ENCODE measurements around the gene HMGB3.
"Not testable (repeated sequence)": the region's sequence is repeated elsewhere in the genome, so short reads cannot be mapped to it uniquely, and the experiment has no call there.

HMGB3 gene

DNA sequence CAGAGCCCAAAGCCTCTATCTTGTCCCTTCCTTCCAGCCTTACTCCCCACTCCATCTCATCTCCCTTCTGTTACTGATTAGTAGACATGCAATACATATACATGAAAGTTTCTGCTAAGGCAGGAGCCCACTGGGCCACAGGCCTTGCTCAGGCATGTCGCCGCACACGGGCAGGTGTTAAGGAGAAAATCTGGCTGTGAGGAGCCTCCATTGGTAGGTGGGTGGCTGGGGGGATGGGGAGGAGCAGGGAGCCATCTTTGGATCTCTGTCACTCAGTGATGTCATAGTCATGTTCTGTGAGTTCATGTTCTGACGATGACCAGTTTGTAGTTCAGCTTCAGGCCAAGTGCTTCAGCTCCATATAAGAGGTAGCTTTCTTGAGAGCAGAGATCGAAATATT lies 2.9 kb upstream of the HMGB3 start:
- DNase-seq: no peak

DNA sequence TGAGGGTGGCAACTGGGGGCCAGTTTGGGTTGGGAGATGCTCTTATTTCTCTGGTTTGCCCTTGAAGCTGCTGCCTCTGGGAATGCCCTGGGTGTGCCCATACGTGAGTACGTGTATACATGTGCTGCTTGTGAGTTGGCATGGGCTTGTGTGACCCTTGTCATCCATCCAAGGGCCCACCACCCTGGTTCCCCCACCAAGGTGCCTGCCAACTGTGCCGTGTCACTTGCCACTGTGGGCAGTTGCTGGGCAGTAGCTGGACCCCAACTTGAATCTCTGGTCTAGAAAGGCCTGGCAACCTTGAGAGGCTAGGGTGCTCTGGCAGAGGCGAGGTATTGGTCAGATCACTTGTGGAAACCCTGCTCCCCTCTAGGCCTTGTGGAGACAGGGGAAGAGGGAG lies 2.4 kb upstream of the HMGB3 start:
- DNase-seq: no peak

DNA sequence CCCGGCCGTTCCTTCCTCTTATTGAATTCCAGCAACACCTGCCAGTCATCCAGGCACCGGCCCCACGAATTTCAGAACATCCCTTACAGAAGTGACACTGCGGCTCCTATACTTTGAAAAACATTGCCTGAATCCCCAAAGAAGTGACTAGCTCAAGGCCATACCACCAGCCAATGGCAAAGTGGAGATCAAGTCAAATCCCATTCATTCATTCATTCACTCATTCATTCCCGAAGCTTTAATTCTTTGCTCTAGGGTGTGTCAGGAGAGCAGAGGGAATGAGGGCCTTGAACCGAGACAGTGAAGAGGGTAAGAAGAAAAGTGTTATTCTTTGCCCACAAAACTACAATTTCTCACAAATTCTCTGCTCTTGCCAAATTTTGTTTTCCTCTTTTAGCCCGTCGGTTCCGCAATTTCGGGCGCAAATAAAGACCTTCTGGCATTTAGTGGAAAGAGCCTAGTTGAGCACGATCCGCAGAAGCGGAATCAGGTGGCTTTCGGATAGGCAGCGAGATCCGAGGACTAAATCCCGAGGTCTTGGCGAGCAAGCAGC lies 824 bp upstream of the HMGB3 start:
- DNase-seq: no peak

DNA sequence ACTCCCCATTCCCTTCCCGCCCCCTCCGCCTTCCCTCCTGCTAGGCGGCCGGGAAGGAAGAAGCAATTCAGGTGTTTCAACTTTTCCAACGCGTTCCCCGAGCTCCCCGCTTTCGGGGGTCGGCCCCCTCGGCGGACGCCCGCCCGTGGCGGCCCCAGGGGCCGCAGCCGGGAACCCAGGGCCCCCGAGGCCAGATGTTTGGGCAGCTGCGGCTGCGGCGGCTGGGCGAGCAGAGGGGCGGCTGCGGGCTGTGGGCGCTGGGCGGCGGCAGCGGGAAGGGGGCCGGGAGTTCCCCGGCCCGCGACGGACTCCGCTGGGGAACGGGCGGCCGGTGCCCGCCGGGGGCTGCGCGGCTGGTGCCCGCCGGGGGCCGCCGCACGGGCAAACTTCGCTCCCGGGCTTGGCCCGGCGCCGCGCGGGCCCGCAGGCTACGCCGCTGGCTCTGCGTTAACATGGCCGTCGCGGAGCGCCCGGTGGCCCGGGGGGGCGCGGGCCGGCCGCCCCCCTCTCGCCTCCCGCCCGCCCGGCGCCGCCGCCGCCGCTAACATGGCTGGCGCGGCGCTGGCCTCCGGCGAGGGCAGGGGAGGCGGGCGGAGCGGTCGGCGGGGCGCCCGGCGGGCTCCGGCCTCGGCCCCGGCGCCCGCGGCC lies 510 bp downstream of the HMGB3 start:
- no peak for DNase-seq

DNA sequence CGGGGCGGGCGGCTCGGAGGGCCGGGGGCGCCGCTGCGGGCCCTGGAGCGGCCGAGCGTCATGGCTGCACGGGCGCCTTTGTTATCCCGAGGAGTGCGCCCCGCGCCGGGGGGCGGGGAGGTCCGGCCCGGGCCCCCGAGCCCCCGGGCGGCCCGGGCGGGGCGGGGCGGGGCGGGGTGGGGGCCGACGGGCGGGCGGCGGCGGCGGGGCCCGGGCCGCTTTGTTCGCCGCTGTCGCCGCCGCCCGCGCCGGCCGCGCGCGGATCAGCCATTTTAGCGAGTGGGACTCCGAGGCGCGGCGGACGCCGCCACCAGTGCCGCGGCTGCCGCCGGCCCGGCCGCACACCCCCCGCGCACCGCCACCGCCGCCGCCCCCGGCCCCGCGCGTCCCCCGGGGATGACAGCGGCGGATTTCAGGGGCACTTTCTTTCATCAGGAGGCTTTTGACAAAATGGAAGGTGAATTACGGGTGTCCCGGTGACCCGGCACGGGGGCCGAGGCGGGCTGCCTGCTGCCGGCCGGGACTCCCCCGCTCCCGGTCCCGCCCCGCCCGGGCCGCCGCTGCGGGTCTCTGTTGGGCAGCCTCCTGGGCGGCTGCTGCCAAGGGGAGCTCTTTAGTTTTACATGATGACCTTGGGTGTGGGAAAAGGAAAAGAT lies 1.2 kb downstream of the HMGB3 start:
- no peak for DNase-seq

DNA sequence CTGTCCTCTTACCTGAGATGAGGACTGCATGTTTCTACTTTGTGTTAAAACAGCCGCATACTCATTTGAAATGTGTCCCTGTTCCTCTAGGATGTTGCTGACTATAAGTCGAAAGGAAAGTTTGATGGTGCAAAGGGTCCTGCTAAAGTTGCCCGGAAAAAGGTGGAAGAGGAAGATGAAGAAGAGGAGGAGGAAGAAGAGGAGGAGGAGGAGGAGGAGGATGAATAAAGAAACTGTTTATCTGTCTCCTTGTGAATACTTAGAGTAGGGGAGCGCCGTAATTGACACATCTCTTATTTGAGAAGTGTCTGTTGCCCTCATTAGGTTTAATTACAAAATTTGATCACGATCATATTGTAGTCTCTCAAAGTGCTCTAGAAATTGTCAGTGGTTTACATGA lies 4.6 kb downstream of the HMGB3 start:
- not testable (repeated sequence) for DNase-seq

DNA sequence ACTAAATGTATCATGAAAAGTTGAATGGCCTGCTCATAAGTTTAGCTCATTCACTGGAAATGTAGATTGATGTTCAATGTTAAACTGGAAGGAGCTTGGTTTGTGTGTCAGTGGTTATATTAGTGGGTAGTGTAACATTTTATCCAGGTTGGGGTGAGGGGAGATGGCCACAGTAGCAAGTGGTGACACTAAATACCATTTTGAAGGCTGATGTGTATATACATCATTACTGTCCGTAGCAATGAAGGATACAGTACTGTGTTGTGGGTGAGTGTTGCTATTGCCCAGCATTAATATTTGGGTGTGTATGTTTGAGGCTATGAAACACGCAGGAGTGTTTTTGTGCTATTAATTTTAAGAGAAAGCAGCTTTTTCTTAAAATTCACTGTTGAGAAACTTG lies 6.3 kb downstream of the HMGB3 start:
- no peak for DNase-seq

DNA sequence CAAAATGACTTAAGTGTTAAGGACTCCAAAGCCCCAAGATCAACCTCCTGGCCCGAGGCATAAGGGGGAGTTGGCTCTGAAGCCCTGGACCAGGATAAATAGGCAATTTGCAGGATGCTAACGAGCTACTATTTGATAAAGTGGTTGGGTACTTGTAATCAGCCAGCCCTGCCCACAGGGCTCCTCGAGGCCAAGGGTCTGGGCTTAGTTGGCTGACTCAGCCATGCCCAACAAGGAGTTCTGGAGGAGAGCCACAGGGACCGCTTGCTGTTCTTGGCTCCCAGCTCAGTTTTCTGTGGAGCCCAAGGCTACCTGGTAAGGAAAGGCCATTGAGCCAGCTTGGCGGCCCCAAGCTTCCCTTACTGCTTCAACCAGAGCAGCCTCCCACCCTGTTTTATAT lies 7.8 kb downstream of the HMGB3 start:
- DNase-seq: no peak

DNA sequence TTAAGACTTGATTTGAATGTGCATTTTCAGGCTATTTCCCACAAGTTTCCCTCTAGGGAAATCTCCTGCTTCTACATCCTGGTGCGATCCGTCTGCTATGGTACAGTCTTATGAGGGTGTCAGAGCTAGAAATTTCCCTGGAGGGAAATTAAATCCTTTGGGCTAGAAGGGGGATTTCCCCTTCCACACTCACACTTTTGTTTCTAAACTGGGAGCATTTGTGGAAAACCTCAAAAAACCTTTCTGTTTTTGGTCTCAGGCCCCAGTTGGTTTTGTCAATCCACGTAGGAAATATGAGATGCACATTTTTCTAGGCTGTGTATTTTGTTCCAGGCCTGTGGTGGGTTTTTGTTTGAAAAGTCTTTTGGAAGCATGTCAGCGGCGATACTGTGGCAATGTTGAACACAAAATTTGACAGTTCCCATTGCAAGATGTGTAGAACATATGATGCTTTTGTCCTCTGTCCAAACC lies 17.8 kb downstream of the HMGB3 start:
- DNase-seq: no peak

DNA sequence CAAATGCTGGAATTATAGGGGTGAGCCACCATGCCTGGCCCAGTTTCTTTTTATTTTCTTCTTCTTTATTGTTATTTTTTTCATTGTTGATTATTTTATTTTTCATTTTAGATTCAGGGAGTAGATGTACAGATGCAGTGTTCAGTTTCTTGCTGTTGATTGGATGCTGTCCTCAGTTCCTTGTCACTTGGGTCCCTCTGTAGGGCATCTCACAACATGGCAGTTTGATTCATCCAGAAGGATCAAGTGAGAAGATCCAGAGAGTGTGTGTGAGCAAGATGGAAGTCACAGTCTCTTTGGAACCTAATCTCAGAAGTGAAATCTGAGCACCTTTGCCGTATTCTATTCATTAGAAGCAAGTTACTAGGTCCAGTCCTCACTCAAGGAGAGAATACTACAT lies 20.9 kb downstream of the HMGB3 start:
- DNase-seq: no peak

DNA sequence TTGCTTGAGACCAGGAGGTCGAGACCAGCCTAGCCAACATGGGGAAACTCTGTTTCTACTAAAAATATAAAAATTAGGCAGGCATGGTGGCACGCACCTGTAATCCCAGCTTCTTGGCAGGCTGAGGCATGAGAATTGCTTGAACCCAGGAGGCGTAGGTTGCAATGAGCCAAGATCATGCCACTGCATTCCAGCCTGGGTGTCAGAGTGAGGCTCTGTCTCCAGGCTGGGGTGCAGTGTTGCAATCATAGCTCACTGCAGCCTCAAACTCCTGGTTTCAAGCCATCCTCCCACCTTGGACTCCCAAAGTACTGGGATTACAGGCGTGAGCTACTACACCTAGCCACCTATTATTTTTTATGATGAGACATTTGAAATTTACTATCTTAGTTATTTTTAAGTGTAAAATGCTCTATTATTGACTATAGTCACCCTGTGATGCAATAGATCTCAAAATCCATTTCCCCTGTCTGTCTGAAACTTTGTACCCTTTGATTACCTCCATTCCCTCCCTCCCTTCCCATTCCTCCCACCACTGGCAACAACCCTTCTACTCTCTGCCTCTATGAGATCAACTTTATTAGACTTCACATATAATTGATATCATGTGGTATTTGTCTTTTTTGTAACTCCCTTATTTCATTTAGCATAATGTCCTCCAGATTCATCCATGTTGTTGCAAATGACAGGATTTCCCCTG lies 23.4 kb downstream of the HMGB3 start:
- DNase-seq: no peak

DNA sequence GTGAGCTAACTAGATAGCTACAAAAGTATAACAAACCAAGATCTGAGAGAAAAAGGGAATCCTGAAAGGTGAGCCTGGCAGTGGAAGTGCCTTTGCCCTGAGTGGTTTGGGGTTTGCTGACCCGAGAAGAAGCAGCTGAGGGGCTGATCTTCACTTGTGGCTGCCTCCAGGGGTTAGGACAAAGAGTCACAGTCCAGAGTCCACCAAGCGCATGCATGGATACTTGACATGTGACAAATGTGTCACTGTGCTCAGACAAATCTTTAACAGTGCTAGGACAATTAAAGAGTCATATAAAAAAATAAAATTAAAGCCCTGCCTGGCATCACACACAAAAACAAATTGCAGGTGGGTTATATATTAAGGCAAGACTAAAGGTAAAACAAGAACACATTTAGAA lies 26.4 kb downstream of the HMGB3 start:
- DNase-seq: no peak

DNA sequence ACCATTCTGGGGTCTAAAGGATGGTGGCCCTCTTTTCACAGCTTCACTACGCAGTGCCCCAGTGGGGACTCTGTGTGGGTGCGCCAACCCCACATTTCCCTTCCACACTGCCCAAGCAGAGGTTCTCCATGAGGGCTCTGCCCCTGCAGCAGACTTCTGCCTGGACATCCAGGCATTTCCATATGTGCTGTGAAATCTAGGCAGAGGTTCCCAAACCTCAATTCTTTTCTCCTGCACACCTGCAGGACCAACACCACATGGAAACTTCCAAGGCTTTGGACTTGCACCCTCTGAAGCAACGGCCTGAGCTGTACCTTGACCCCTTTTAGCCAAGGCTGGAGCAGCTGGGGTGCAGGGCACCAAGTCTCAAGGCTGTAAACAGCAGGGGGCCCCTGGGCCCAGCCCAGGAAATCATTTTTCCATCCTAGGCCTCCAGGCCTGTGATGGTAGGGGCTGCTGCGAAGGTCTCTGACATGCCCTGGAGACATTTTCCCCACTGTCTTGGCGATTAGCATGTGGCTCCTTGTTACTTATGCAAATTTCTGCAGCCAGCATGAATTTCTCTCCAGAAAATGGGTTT lies 30.1 kb downstream of the HMGB3 start:
- no peak for DNase-seq

DNA sequence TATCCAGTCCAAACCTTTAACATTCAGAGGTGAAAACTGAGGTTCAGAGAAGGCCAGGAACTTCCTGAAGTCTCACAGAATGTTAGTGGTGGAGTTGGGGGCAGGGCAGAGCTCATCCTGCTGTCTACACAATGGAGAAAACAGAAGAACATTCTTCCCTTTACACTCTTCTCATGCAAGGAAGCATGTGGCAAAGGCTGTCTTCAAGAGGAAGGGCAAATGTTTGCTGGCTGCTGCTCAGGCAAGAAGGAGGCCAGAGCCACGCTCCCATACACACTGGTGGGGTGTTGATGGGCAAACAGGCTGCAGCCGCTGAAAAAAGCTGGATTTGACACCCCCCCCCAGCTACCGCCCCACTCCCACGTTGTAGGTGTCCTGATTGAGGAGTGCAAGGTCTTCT lies 32.5 kb downstream of the HMGB3 start:
- DNase-seq: no peak

DNA sequence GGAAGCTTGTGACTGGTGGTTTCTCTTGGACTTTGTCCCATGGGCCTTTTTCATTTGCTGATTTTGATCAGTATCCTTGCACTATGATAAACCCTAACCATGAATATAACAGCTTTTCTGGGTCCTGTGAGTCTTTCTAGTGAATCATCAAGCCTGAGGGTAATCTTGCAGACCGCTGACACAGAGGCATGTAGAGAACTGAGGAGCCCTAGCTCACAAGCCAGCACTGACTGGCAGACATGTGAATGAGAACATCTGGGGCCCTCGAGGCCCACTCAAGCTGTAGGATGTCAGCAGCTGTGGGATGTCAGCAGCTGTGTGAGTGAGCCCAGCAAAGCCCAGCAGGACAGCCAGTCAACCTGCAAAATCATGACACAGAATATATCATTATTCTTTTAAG lies 36.7 kb downstream of the HMGB3 start:
- DNase-seq: no peak

DNA sequence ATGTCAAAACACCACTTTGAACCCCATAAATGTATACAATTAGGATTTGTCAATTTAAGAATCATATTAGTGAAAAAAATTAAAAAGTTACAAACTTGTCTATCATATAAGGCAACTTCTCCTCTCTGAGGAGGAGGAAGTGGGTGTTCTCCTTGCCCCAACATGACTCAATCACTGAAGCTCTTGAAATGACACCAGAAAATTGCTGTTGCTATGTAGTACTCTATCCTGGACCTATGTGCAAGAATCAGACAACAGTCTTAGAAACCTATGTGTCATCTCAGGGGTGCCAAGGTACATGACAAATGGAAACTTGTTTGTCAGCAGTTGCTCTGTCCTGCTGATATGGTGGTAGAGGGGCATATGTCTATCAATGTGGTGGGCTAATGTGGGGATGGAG lies 47.7 kb downstream of the HMGB3 start:
- peak; percentile 6 for DNase-seq

DNA sequence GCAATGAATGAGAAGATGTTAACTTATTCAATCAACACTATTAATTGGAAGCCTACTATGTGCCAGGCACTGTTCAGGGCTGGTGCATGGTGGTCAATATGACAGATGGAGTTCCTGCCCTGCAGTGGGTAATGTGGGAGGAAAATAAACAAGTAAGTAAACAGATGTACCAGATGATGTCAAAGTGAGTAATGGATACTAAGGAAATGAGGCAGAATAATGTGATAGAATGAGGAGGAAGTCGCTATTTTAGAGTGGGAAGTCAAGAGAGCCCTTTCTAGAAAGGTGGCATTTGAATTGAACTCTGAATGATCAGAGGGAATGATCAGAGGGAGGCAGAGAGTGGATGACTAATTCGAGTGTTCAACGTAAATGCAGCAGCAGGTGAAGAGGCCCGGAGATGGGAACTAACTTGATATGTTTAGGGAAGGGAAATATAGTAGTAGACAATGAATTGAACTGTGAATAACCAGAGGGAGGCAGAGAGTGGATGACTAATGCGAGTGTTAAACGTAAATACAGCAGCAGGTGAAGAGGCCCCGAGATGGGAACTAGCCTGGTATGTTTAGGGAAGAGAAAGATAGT lies 48.3 kb downstream of the HMGB3 start:
- DNase-seq: no peak

DNA sequence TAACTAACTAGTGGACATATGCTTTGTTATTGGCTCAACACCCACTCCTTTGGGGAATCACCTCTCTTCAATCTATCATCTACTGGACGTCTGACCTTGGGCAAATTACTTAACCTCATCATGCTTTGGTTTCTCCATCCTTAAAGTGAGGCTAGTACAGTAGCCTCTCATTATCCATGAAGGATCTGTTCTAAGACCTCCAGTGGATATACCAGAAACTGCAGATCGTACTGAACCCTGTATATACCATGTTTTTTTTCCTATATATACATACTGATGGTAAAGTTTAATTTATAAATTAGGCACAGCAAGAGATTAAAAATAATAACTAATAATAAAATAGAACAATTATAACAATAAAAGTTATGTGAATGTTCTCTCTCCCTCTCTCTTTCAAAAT lies 56.2 kb downstream of the HMGB3 start:
- no peak for DNase-seq

All from stimulated activated CD4-positive, alpha-beta T cell treated with anti-CD3 and anti-CD28 coated beads, Interleukin-1b, Interleukin-23, amount 100 ng/mL, for 48 hours (primary cell).